Breast epithelium (tissue), 4 donors: ENCODE results near the gene KCNG2. TPM values are rescaled to one million over a fixed set of nuclear protein-coding genes. Genes with fewer than 3 reads are reported as not detected.

Experiments
- DNase-seq, 2 donors: peaks; one replicate each; pipeline ENCODE4 v3.0.0-alpha.2; 2019; ENCODE audit warnings: low spot score in 2 of 2
- H3K27ac ChIP-seq, 2 donors: fragments of 200-600 bp; sonication (generic) in 1 of 2; one replicate each; pipeline ENCODE4 v1.5.1; 2016 to 2019; ENCODE audit warnings: mild to moderate bottlenecking in 1 of 2
- H3K27me3 ChIP-seq, 2 donors: fragments of 200-600 bp; sonication (generic) in 1 of 2; one replicate each; pipeline versions ENCODE4 v1.5.1 to v1.6.0; 2017 to 2019; ENCODE audit warnings: control low read depth in 1 of 2, mild to moderate bottlenecking in 1 of 2
- H3K36me3 ChIP-seq: fragments of 200-600 bp; one replicate; pipeline ENCODE4 v1.5.1; 2019
- H3K4me1 ChIP-seq, 2 donors: fragments of 200-600 bp; sonication (generic); one replicate each; pipeline ENCODE4 v1.5.1; 2016 to 2019; ENCODE audit warnings: control low read depth in 1 of 2
- H3K4me3 ChIP-seq, 3 donors: fragments of 200-600 bp; sonication (generic); 1 replicate in 2 of 3; 2 replicates in 1 of 3; pipeline ENCODE4 v1.5.1; 2016 to 2019; ENCODE audit warnings: mild to moderate bottlenecking in 3 of 3, moderate library complexity in 2 of 3
- H3K9me3 ChIP-seq, 2 donors: fragments of 200-600 bp; sonication (generic) in 1 of 2; one replicate each; pipeline ENCODE4 v1.5.1; 2016 to 2019; ENCODE audit warnings: control low read depth in 1 of 2
- POLR2A ChIP-seq: fragments of 450-650 bp; IDR thresholded peaks from one replicate; pipeline ENCODE4 v1.6.1; 2016; ENCODE audit warnings: antibody characterized with exemption, mild to moderate bottlenecking, moderate library complexity
- POLR2AphosphoS5 ChIP-seq, 3 donors: sonication (generic); formaldehyde crosslinking; IDR thresholded peaks; one replicate each; pipeline ENCODE4 v1.6.1; 2017; ENCODE audit warnings: antibody characterized with exemption in 3 of 3
- intact Hi-C: fragments of 100-400 bp; cut with DNase I; formaldehyde crosslinking; loops from one replicate; pipeline ENCODE4 v1.15.1; 2023; ENCODE audit warnings: low total_unique reads
- total RNA-seq, 3 donors: library from RNA; depleted of rRNA; stranded (reverse); fragments of >200 nt; gene quantifications; one replicate each; pipeline ENCODE4 v1.1.0, GENCODE V29; 2016
- TF ChIP-seq, protein P1 (sequence below), 3 donors: fragments of 450-650 bp; IDR thresholded peaks; one replicate each; pipeline ENCODE4 v1.5.1; 2016 to 2017; ENCODE audit warnings: antibody characterized with exemption in 3 of 3, mild to moderate bottlenecking in 3 of 3, moderate library complexity in 3 of 3

Gene KCNG2
- total RNA-seq, 3 donors from 2014 or later: 0.32 to 1.6 (median 0.66) TPM

DNA sequence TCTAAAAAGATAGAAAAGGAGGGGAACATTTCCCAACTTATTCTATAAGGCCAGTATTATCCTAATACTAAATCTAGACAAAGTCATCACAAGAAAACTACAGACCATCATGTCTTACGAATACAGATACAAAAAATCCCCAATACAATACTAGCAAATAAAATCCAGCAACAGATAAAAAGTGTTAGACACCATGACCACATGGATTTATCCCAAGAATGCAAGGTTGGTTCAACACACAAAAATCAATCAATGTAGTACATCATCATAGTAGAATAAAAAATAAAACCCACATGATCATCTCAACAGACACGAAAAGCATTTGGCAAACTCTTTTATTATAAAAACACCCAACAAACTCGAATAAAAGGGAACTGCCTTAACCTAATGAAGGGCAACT, 135.2 kb downstream of the KCNG2 start:
- H3K4me1 ChIP-seq: no peaks in the 10 kb centered on the region
- no peaks in the 10 kb centered on the region for H3K36me3 ChIP-seq
- H3K9me3 ChIP-seq: peaks cover 24 to 41% of the 10 kb centered on the region in 2 donors
- no peaks in the 10 kb centered on the region for H3K27me3 ChIP-seq
- H3K27ac ChIP-seq: no peak overlapping the region
- no peak overlapping the region for H3K4me3 ChIP-seq
- DNase-seq: no peak
- intact Hi-C loops: no loop called here
- TF ChIP-seq, protein P1, sequence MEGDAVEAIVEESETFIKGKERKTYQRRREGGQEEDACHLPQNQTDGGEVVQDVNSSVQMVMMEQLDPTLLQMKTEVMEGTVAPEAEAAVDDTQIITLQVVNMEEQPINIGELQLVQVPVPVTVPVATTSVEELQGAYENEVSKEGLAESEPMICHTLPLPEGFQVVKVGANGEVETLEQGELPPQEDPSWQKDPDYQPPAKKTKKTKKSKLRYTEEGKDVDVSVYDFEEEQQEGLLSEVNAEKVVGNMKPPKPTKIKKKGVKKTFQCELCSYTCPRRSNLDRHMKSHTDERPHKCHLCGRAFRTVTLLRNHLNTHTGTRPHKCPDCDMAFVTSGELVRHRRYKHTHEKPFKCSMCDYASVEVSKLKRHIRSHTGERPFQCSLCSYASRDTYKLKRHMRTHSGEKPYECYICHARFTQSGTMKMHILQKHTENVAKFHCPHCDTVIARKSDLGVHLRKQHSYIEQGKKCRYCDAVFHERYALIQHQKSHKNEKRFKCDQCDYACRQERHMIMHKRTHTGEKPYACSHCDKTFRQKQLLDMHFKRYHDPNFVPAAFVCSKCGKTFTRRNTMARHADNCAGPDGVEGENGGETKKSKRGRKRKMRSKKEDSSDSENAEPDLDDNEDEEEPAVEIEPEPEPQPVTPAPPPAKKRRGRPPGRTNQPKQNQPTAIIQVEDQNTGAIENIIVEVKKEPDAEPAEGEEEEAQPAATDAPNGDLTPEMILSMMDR (IDR thresholded peaks at IDR 0.05): no peak
- no peak for TF ChIP-seq POLR2A
- TF ChIP-seq POLR2AphosphoS5 (IDR thresholded peaks at IDR 0.05): no peak

DNA sequence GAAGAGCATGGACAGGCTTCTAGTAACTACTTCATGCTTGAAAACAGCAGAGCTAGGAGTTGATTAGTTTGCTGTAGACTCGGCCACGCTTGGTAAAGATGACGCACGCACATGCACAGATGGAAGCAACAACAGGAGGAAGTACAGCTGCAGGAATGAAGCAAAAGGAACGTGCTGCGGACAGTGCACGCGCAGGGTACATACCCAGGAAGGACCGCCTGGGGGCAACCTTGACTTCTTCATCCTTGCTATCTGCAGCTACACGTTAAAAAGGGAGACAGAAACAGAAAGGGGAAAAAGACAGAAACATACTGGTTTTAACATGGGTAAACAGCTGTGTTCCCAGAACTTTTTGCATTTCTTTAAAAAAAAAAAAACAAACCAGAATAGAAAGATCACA, 136.0 kb downstream of the KCNG2 start:
- Histone ChIP-seq H3K4me3 (no peak overlapping the region), H3K36me3 (no peaks in the 10 kb centered on the region), H3K27me3 (no peaks in the 10 kb centered on the region), H3K4me1 (no peaks in the 10 kb centered on the region), H3K9me3 (peaks cover 20 to 39% of the 10 kb centered on the region in 2 donors), H3K27ac (no peak overlapping the region)
- DNase-seq: peak in 1 of 2 donors; percentile 50
- TF ChIP-seq POLR2AphosphoS5 (IDR thresholded peaks at IDR 0.05) (no peak), POLR2A (no peak)
- TF ChIP-seq, protein P1 (IDR thresholded peaks at IDR 0.05): no peak
- intact Hi-C loops: no loop called here

DNA sequence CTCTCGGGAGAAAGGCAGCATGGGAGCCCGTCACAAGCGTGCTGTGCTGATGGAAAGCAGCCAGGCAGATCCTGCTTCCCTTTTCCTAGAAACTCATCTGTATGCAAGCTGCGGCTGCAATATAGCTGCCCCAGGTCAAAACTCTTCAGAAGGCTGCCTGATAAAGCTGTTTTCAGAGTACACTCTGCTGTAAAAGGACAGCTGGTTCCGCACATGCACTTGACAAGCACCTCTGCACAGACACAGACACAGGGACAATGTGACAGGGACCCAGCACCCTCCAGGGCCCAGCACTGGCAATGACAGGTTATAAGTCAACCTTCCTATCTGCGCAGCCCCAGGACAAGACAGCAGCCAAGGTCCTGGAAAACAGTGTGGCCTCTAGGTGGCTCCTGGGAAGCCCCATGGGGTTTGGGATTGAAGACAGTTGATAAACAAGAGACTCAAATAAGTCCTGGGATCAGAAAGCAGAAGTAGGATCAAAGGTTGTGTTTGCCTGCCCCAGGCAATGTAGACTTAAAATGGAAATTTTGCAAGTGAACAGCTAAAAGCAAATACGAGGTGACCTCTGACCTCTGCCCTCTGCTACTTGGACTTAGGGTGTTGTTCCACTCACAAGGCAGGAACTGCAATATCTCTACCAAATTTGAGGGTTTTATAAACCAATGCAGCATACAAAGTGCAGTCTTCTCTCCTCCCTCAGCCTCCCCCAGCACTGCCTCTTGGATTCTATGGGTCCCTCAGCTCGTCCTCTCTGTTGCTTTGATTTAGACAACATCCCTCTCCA, 136.8 kb downstream of the KCNG2 start:
- intact Hi-C loops: no loop called here
- no peaks in the 10 kb centered on the region for H3K36me3 ChIP-seq
- no peaks in the 10 kb centered on the region for H3K4me1 ChIP-seq
- no peak overlapping the region for H3K4me3 ChIP-seq
- TF ChIP-seq, protein P1 (IDR thresholded peaks at IDR 0.05): no peak
- no peak for TF ChIP-seq POLR2A
- no peak for TF ChIP-seq POLR2AphosphoS5 (IDR thresholded peaks at IDR 0.05)
- peak overlapping the region in 1 of 2 donors; percentile 20 for H3K27ac ChIP-seq
- H3K27me3 ChIP-seq: no peaks in the 10 kb centered on the region
- DNase-seq: peak in 1 of 2 donors; percentile 50
- H3K9me3 ChIP-seq: peaks cover 13 to 32% of the 10 kb centered on the region in 2 donors

DNA sequence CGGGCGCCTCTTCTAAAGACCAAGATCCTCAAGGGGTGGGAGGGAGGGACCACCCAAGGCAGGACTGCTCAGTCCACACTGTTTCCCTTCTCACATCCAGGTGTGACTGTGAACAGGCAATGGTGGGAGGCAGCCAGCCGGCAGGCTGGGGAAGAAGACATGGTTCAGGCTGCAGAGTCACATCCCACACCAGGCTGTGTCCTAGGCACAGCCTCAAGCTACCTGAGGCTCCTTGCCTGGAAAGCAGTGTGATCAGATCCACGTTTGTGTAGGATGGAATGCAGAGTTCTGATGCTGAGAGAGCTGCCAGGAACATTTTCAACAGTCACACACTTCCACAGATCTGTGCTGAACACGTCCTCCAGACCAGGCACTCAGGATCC, 137.4 kb downstream of the KCNG2 start:
- Histone ChIP-seq H3K27me3 (no peaks in the 10 kb centered on the region), H3K4me1 (no peaks in the 10 kb centered on the region), H3K4me3 (no peak overlapping the region), H3K27ac (no peak overlapping the region), H3K9me3 (peaks cover 10 to 26% of the 10 kb centered on the region in 2 donors), H3K36me3 (no peaks in the 10 kb centered on the region)
- no peak for TF ChIP-seq POLR2AphosphoS5 (IDR thresholded peaks at IDR 0.05)
- TF ChIP-seq, protein P1 (IDR thresholded peaks at IDR 0.05): no peak
- TF ChIP-seq POLR2A: no peak
- peak in 1 of 2 donors; percentile 9 for DNase-seq
- intact Hi-C loops: no loop called here

DNA sequence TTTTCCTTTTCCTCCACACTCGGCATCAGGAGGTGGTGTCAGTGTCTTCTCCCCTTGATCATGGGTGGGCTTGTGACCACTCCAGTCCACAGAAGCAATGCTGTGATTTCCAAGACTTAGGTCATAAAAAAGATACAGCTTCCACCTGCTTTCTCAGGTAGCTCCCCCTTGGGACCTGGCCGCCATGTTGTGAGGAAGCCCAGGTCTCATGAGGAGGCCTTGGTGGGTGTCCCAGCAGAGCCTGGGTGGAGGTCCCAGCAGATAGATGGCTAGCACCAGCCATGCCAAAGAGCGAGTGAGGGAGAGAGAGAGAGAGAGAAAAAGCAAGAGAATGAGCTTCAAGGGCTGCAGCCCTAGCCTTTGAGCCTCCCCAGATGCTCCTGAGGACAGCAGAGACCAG, 137.8 kb downstream of the KCNG2 start:
- intact Hi-C loops: no loop called here
- TF ChIP-seq, protein P1 (IDR thresholded peaks at IDR 0.05): no peak
- TF ChIP-seq POLR2AphosphoS5 (IDR thresholded peaks at IDR 0.05): no peak
- TF ChIP-seq POLR2A: no peak
- H3K4me3 ChIP-seq: no peak overlapping the region
- no peaks in the 10 kb centered on the region for H3K4me1 ChIP-seq
- no peaks in the 10 kb centered on the region for H3K36me3 ChIP-seq
- no peaks in the 10 kb centered on the region for H3K27me3 ChIP-seq
- peaks cover 10 to 22% of the 10 kb centered on the region in 2 donors for H3K9me3 ChIP-seq
- no peak for DNase-seq
- no peak overlapping the region for H3K27ac ChIP-seq
